B cell (primary cell): ENCODE results near the gene NOX1. TPM values are rescaled to one million over a fixed set of nuclear protein-coding genes. Genes with fewer than 3 reads are reported as not detected.

Source experiments
- ATAC-seq: fragments of 200-7000 bp; cut with Tn5 transposase; one replicate; pipeline ENCODE4 v1.10.0; 2021; ENCODE audit warnings: low read depth, mild to moderate bottlenecking, moderate number of reproducible peaks, moderate library complexity
- CTCF ChIA-PET: fragments of 350-600 bp; sonication (Branson Sonifier 250); formaldehyde crosslinking; loops from one replicate; lab custom pipeline; 2021; ENCODE audit warnings: antibody characterized with exemption, inconsistent platforms; lab: Charles Lee
- POLR2A ChIA-PET: fragments of 350-600 bp; sonication (Branson Sonifier 250); formaldehyde crosslinking; loops from one replicate; lab custom pipeline; 2021; ENCODE audit warnings: antibody characterized with exemption; lab: Charles Lee
- DNase-seq: peaks from one replicate; pipeline ENCODE4 v3.0.0; 2013
- H2AFZ ChIP-seq: 2 replicates; pipeline ENCODE4 v1.6.1; 2012; ENCODE audit warnings: mild to moderate bottlenecking, low read depth, low read length; ENCODE audit not compliant: insufficient read depth, poor library complexity, severe bottlenecking
- H3K27ac ChIP-seq, 2 donors: 1 replicate in 1 of 2; 2 replicates in 1 of 2; pipeline ENCODE4 v1.5.1; 2012 to 2013; ENCODE audit warnings: low read length in 2 of 2, mild to moderate bottlenecking in 2 of 2, moderate library complexity in 1 of 2
- H3K27me3 ChIP-seq, 4 experiments: fragments of 200-600 bp in 1 of 4; sonication (generic) in 1 of 4; replicated peaks in 1 of 4; 1 replicate in 2 of 4; 2 replicates in 2 of 4; pipeline versions ENCODE4 v1.6.1 to v1.7.0; 2013 to 2016; ENCODE audit warnings: low read length in 3 of 4, mild to moderate bottlenecking in 2 of 4, mixed read lengths in 1 of 4, moderate library complexity in 1 of 4; ENCODE audit not compliant: insufficient read depth in 4 of 4, control insufficient read depth in 3 of 4; ENCODE audit errors: control extremely low read depth in 1 of 4
- H3K36me3 ChIP-seq, 2 experiments: replicated peaks in 1 of 2; 1 replicate in 1 of 2; 2 replicates in 1 of 2; pipeline versions ENCODE4 v1.6.1 to v1.7.1; 2013; ENCODE audit warnings: low read length in 1 of 2; ENCODE audit not compliant: insufficient read depth in 2 of 2, control insufficient read depth in 1 of 2; ENCODE audit errors: control extremely low read depth in 1 of 2, extremely low read depth in 1 of 2
- H3K4me1 ChIP-seq, 2 donors: fragments of 200-600 bp in 1 of 2; sonication (generic) in 1 of 2; 1 replicate in 1 of 2; 2 replicates in 1 of 2; pipeline versions ENCODE4 v1.5.1 to v1.6.1; 2013 to 2017; ENCODE audit warnings: low read length in 2 of 2; ENCODE audit not compliant: control insufficient read depth in 2 of 2, insufficient read depth in 2 of 2
- H3K4me2 ChIP-seq: replicated peaks from 2 replicates; pipeline ENCODE3; 2012; ENCODE audit warnings: mild to moderate bottlenecking, low read depth, low read length; ENCODE audit not compliant: poor library complexity, severe bottlenecking
- H3K4me3 ChIP-seq, 5 experiments: fragments of 200-600 bp in 1 of 5; sonication (generic) in 1 of 5; 1 replicate in 3 of 5; 2 replicates in 2 of 5; pipeline versions ENCODE4 v1.5.1 to v1.7.0; 2011 to 2016; ENCODE audit warnings: low read length in 4 of 5, mild to moderate bottlenecking in 4 of 5, low read depth in 2 of 5, control low read depth in 1 of 5, moderate library complexity in 1 of 5; ENCODE audit not compliant: insufficient read depth in 1 of 5; ENCODE audit errors: control extremely low read depth in 1 of 5, extremely low read depth in 1 of 5
- H3K79me2 ChIP-seq: fragments of 200-600 bp; sonication (generic); one replicate; pipeline ENCODE4 v1.6.0; 2016; ENCODE audit warnings: low read length; ENCODE audit not compliant: control insufficient read depth, insufficient read depth
- H3K9ac ChIP-seq: fragments of 200-600 bp; sonication (generic); 2 replicates; pipeline ENCODE4 v1.6.1; 2017; ENCODE audit warnings: mild to moderate bottlenecking, low read length, moderate library complexity
- H3K9me3 ChIP-seq, 3 donors: one replicate each; pipeline versions ENCODE4 v1.6.1 to v1.7.1; 2013; ENCODE audit warnings: low read length in 2 of 3; ENCODE audit not compliant: control insufficient read depth in 2 of 3, insufficient read depth in 1 of 3; ENCODE audit errors: control extremely low read depth in 1 of 3
- H4K20me1 ChIP-seq: 2 replicates; pipeline ENCODE4 v1.6.0; 2012; ENCODE audit warnings: mild to moderate bottlenecking, low read length; ENCODE audit not compliant: insufficient read depth, control insufficient read depth, poor library complexity, severe bottlenecking
- H3K27ac Mint-ChIP-seq: one replicate; pipeline ENCODE4 v1.8.0; 2021; ENCODE audit warnings: mixed read lengths
- H3K27me3 Mint-ChIP-seq: one replicate; pipeline ENCODE4 v1.8.0; 2021; ENCODE audit warnings: mixed read lengths
- H3K4me1 Mint-ChIP-seq: one replicate; pipeline ENCODE4 v1.8.0; 2021; ENCODE audit warnings: mixed read lengths
- H3K4me3 Mint-ChIP-seq: one replicate; pipeline ENCODE4 v1.8.0; 2021; ENCODE audit warnings: mixed read lengths
- H3K9me3 Mint-ChIP-seq: one replicate; pipeline ENCODE4 v1.8.0; 2022; ENCODE audit warnings: mixed read lengths; ENCODE audit not compliant: insufficient read depth
- EZH2 ChIP-seq: IDR thresholded peaks from 2 replicates; pipeline ENCODE4 v1.6.1; 2012; ENCODE audit warnings: borderline replicate concordance, low read depth, mild to moderate bottlenecking, moderate library complexity, low read length; ENCODE audit not compliant: insufficient read depth, poor library complexity, severe bottlenecking
- WGBS: methylation state at CpG from one replicate; pipeline ENCODE4 v1.1.5; 2013; ENCODE audit warnings: missing lambda C conversion rate; ENCODE audit not compliant: insufficient coverage; 5-methylcytosine and 5-hydroxymethylcytosine counted together
- intact Hi-C: fragments of 100-400 bp; cut with micrococcal nuclease; formaldehyde crosslinking; loops from one replicate; pipeline ENCODE4 v1.10.0; 2022
- polyA plus RNA-seq: library from polyadenylated mRNA; depleted of rRNA; stranded (reverse); fragments of >200 nt; gene quantifications from 2 replicates; pipeline ENCODE4 v1.2.3, GENCODE V29; 2012
- total RNA-seq, 2 donors: library from RNA; stranded (reverse); fragments of 120-200 nt in 1 of 2; gene quantifications; 1 replicate in 1 of 2; 2 replicates in 1 of 2; pipeline versions ENCODE4 v1.2.3 to v1.2.4, GENCODE V29; 2013 to 2022
- TF ChIP-seq, protein P1 (sequence below): fragments of 200-600 bp; IDR thresholded peaks from one replicate; pipeline ENCODE4 v1.8.0; 2022; ENCODE audit warnings: antibody characterized with exemption, mild to moderate bottlenecking

NOX1 gene
- total and polyA plus RNA-seq, 2 donors (not counting 1 experiment from before 2014, with no cell fraction given): 0.13 TPM; not detected in 1

GRCh38 chrX:100804780-100805179 is 69.4 kb downstream of the NOX1 start:
- no CpG with 5 or more reads among the region's 1 CpG for WGBS

GRCh38 chrX:100802843-100803242 is 71.3 kb downstream of the NOX1 start:
- WGBS: no CpG with 5 or more reads among the region's 3 CpGs
- TF ChIP-seq EZH2: no peak
- TF ChIP-seq, protein P1, sequence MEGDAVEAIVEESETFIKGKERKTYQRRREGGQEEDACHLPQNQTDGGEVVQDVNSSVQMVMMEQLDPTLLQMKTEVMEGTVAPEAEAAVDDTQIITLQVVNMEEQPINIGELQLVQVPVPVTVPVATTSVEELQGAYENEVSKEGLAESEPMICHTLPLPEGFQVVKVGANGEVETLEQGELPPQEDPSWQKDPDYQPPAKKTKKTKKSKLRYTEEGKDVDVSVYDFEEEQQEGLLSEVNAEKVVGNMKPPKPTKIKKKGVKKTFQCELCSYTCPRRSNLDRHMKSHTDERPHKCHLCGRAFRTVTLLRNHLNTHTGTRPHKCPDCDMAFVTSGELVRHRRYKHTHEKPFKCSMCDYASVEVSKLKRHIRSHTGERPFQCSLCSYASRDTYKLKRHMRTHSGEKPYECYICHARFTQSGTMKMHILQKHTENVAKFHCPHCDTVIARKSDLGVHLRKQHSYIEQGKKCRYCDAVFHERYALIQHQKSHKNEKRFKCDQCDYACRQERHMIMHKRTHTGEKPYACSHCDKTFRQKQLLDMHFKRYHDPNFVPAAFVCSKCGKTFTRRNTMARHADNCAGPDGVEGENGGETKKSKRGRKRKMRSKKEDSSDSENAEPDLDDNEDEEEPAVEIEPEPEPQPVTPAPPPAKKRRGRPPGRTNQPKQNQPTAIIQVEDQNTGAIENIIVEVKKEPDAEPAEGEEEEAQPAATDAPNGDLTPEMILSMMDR: no peak
- POLR2A ChIA-PET: no interaction called here

More at GRCh38 chrX:100804780-100805179, 69.4 kb downstream of the NOX1 start:
- Mint-ChIP-seq H3K27me3 (peaks cover 19% of the 10 kb centered on the region), H3K4me1 (no peaks in the 10 kb centered on the region), H3K4me3 (no peak overlapping the region), H3K9me3 (peaks cover 3% of the 10 kb centered on the region), H3K27ac (no peak overlapping the region)
- intact Hi-C loops: no loop called here
- H3K9ac ChIP-seq: no peak overlapping the region
- H3K4me3 ChIP-seq: no peak overlapping the region
- CTCF ChIA-PET: no interaction called here
- H4K20me1 ChIP-seq: no peaks in the 10 kb centered on the region
- H3K9me3 ChIP-seq: no peaks in the 10 kb centered on the region
- H3K4me1 ChIP-seq: no peaks in the 10 kb centered on the region
- DNase-seq (no peak), ATAC-seq (no peak)
- H3K4me2 ChIP-seq: no peak overlapping the region
- no peak overlapping the region for H3K27ac ChIP-seq
- no peak for TF ChIP-seq EZH2
- TF ChIP-seq, protein P1: no peak
- H2AFZ ChIP-seq: no peak overlapping the region
- H3K79me2 ChIP-seq: no peaks in the 10 kb centered on the region
- POLR2A ChIA-PET: no interaction called here
- H3K27me3 ChIP-seq: no peaks in the 10 kb centered on the region
- no peaks in the 10 kb centered on the region for H3K36me3 ChIP-seq

More at GRCh38 chrX:100802843-100803242, 71.3 kb downstream of the NOX1 start:
- no peaks in the 10 kb centered on the region for H3K36me3 ChIP-seq
- Mint-ChIP-seq H3K27me3 (peaks cover 8% of the 10 kb centered on the region), H3K9me3 (peaks cover 3% of the 10 kb centered on the region), H3K4me1 (no peaks in the 10 kb centered on the region), H3K27ac (no peak overlapping the region), H3K4me3 (no peak overlapping the region)
- H3K27me3 ChIP-seq: no peaks in the 10 kb centered on the region
- no peaks in the 10 kb centered on the region for H3K9me3 ChIP-seq
- no peak overlapping the region for H3K27ac ChIP-seq
- no peaks in the 10 kb centered on the region for H3K4me1 ChIP-seq
- CTCF ChIA-PET: no interaction called here
- no peak overlapping the region for H3K9ac ChIP-seq
- no peaks in the 10 kb centered on the region for H3K79me2 ChIP-seq
- intact Hi-C loops: no loop called here
- no peak for DNase-seq
- H3K4me3 ChIP-seq: no peak overlapping the region
- ATAC-seq: no peak
- no peaks in the 10 kb centered on the region for H4K20me1 ChIP-seq
- no peak overlapping the region for H2AFZ ChIP-seq
- no peak overlapping the region for H3K4me2 ChIP-seq
